Ammon's horn (tissue), 1 donor: Measurements from ENCODE around the gene SMAD2.
"Not testable (repeated sequence)": the region's sequence is repeated elsewhere in the genome, so short reads cannot be mapped to it uniquely, and the experiment has no call there.

ENCODE experiments used
- DNase-seq: peaks from one replicate; pipeline ENCODE4 v3.0.0-alpha.2; 2016; ENCODE audit warnings: low spot score

The SMAD2 gene

DNA sequence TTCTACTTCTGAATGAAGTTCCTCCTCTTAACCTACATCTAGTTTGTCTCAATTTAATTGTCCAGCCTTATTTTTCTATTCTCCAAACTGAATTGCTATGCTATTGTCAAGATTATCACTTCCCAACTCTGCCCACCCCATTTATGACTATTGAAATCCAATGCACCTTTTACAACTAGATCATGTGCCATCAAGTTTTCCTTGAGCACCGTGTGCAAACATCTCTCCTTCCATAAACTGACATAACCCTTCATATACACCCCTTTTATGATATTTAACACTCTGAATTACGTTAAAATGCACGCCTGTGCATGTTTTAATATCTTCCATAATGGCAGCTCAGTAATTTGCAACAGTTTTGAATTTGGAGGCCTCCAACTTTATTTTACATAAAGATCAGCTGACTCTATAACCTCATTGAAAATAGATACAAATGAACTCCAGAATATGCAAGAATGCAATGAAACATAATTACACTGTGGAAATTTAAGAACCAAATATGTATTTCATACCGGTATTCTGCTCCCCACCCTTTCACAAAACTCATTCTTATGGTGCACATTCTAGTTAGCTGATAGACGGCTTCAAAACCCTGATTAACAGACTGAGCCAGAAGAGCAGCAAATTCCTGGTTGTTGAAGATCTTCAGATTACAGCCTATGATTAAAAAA is 85.5 kb downstream of the SMAD2 start:
- no peak for DNase-seq

GRCh38 chr18:47842836-47843235 is 87.6 kb downstream of the SMAD2 start:
- DNase-seq: no peak

DNA sequence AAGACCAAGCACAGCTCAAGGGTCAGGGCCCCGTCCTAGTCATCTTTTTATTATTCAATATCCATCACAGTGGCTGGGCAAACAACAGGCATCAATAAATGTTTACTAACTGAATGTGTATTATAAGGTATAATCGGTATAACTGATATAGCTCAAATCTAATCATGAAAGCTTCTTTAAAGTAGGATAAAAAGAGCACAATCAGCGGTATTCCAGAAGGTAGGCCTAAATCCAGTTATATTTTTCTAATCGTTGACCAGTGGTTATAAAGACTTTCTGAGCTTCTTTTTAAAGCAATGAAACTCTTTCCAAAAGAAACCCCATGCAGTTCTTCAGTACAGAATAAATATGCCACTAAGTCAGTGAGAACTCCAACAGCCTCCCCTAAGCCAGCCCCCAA is 92.1 kb downstream of the SMAD2 start:
- no peak for DNase-seq

- no peak for DNase-seq
These were observed 98.1 kb downstream of the SMAD2 start for GRCh38 chr18:47832348-47832747.

GRCh38 chr18:47831351-47831750 is 99.1 kb downstream of the SMAD2 start:
- DNase-seq: no peak

DNA sequence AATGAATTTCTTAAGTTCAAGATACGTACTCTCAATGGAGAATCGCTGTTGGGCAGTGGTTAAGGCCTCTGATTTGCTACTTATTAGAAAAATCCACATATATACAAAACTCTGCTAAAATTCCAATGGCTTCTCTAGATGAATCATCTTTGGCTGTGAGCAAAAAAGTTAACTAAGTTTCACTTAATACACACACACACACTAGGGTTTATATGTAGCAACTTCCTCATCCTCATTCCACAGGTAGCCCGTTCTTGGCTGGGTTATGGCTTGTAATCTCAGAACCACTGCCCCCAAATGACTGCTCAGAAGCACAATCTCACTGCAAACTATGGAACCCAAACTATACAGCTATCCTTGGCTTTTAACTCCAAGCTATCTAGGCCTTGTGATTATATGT is 99.7 kb downstream of the SMAD2 start:
- no peak for DNase-seq

GRCh38 chr18:47829831-47830230 is 100.6 kb downstream of the SMAD2 start:
- no peak for DNase-seq

DNA sequence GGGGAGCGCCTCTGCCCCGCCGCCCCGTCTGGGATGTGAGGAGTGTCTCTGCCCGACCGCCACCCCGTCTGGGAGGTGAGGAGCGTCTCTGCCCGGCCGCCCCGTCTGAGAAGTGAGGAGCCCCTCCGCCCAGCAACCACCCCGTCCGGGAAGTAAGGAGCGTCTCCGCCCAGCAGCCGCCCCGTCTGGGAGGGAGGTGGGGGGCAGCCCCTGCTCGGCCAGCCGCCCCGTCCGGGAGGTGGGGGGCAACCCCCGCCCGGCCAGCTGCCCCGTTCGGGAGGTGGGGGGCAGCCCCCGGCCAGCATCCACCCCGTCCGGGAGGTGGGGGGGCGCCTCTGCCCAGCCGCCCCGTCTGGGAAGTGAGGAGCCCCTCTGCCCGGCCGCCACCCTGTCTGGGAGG is 102.4 kb downstream of the SMAD2 start:
- not testable (repeated sequence) for DNase-seq

GRCh38 chr18:47826157-47827074 is 104.0 kb downstream of the SMAD2 start:
- no peak for DNase-seq

GRCh38 chr18:47821314-47821713 is 109.1 kb downstream of the SMAD2 start:
- DNase-seq: no peak

- DNase-seq: no peak
These were observed 112.7 kb downstream of the SMAD2 start for GRCh38 chr18:47817795-47818077.

DNA sequence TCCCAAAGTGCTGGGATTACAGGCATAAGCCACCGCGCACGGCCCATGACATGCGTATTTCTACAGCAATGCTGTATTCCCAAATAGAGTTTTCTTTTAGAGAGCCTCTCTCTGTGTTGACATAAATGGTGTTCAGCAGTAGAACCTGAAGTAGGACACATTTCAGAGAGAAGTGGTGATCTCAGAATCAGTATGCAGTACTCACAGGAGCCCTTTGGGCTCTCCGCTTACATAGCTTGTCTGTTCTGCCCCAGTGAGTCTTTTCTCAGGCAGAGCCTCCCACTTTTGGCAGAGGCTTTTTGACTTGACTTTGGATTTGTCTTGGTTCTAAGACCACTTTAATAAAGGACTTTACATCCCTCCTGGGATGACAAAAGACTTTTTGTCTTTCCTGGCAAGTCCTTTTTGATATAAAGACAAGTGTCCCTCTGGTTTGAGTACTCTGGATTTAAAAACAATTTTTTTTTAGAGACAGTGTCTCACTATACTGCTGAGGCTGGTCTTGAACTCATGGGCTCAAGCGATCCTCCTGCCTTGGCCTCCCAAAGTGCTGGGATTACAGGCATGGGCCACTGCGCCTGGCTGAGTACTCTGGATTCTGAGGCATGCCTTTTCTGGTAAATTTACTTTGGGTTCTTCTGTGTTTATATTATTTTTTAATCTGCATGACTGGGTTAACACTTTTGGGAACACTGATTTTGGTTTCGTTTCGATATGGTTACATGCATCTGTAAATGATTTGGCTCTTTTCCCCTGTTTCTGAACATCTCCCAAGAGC is 113.3 kb downstream of the SMAD2 start:
- DNase-seq: no peak

- DNase-seq: no peak
These were observed 114.8 kb downstream of the SMAD2 start for GRCh38 chr18:47815486-47816270.

GRCh38 chr18:47809420-47809819 is 121.0 kb downstream of the SMAD2 start:
- no peak for DNase-seq

DNA sequence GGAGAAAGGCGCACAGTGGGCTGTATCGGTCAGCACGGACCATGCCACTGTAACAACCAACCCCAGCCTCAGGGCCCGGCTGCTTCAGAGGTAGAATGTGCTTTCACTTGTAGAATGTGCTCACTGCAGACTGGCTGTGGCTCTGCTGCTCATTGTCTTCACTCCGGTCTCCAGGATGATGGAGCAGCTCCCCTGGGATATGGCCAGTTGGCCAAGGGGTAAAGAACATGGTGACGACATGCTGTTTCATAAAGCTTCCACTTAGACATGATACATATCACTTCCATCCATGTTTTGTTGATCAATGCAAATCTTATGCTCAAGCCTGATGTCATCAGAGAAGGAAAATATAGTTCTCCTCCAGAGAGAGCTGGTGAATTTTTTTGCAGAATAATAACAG is 127.7 kb downstream of the SMAD2 start:
- no peak for DNase-seq

DNA sequence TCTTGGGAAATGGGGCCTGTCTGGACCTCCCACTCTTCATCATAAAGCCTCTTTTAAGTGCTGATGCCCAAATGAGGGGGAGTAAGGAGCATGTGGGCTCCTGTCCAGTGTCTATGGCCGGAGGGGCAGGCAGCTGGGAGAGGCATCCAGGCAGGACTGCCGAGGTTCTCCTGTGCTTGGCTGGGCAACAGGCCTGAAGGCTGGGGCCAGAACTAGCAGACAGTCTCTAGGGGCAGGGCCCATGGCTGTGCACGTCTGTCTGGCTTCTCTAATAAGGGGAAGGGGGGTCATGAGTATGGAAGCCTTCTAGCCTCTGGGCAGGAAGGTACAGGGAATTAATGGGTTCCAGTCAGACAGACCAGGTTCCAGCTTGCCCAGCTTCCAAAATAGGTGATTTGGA is 128.6 kb downstream of the SMAD2 start:
- no peak for DNase-seq

- no peak for DNase-seq
These were observed 129.7 kb downstream of the SMAD2 start for GRCh38 chr18:47800756-47801155.

DNA sequence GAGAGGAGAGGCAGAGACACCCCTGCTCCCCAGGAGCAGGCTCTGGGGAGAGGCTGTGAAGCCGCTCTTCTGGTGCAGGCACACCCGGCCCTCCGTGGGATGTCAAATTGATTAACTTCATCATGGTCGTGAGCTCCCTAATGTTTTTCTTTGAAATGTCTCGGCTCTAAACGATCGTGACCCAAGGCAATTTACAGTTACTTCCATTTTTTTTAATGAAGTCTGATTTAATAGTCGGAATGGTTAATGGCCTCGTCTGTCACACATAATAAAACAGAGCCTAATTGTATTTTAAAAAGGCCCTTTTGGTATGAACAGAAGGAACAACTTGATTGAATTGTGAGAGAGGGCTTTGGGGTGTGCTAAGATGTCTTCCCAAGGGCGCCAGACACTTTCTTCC is 130.2 kb downstream of the SMAD2 start:
- DNase-seq: no peak

DNA sequence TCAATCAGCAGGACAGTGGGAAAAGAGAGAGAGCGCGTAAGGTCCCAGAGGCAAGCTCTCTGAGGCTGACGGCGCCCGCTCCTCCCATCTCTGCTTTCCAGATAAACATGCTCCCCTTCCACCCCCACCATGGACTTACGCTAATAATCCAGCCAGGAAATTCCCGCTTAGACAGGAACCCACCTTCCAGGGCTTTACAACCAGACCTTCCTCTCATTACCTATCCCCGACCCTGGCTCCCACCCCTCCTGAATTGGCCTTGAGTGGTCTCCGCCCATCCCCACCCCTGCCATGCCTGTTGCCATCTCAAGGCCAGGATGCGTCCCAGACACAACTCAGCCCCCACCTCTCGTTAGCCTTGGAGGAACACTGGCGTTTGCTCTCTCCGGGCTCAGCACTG is 131.1 kb downstream of the SMAD2 start:
- DNase-seq: no peak

DNA sequence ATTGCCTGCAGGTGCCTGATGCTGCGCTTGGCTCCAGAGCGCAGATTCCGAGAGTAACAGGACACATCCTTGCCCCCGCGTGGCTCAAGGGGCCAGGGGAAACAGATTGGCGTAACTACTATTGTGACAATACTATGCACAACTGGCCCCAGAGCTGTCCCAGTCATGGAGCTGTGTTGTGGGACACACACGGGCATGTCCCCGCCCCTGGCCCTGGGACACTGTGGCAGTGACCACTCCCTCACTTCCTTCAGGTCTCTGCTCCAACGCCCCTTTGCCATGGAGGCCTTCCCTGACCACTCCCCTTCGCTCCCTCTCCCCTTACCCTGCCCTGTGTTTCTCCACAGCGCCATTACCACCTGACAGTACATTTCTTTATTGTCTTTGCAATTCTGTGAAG is 132.1 kb downstream of the SMAD2 start:
- DNase-seq: no peak

- DNase-seq: no peak
These were observed 133.3 kb downstream of the SMAD2 start for GRCh38 chr18:47797126-47797525.

GRCh38 chr18:47795434-47795814 is 135.0 kb downstream of the SMAD2 start:
- no peak for DNase-seq
